PC-9 (cell line): ENCODE data around the gene SOX13.

Experiments used
- EZH2 ChIP-seq: fragments of 200-600 bp; sonication (generic); IDR thresholded peaks from 2 replicates; pipeline ENCODE4 v1.8.0; 2017; ENCODE audit warnings: antibody characterized with exemption, low read depth
- TF ChIP-seq, protein P1 (sequence below): fragments of 200-600 bp; sonication (generic); conservative IDR thresholded peaks from 2 replicates; pipeline ENCODE4 v1.6.1; 2017; ENCODE audit warnings: mixed run types, antibody characterized with exemption, mild to moderate bottlenecking, moderate library complexity

DNA sequence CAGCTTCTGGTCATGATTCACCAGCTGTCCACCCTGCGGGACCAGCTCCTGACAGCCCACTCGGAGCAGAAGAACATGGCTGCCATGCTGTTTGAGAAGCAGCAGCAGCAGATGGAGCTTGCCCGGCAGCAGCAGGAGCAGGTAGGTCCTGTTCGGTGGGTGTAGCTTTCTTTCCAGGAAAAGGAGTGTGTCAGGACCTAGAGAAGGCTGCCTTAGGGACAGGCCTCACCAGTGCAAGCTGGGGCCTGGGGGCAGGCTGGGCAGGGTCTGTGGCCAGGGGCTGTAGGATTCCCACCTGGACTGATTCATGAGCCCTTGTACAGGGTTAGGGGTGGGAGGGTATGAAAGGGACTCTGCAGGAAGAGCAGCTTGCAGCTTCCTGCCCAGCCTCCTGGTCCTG is 43.6 kb downstream of the SOX13 start:
- TF ChIP-seq, protein P1, sequence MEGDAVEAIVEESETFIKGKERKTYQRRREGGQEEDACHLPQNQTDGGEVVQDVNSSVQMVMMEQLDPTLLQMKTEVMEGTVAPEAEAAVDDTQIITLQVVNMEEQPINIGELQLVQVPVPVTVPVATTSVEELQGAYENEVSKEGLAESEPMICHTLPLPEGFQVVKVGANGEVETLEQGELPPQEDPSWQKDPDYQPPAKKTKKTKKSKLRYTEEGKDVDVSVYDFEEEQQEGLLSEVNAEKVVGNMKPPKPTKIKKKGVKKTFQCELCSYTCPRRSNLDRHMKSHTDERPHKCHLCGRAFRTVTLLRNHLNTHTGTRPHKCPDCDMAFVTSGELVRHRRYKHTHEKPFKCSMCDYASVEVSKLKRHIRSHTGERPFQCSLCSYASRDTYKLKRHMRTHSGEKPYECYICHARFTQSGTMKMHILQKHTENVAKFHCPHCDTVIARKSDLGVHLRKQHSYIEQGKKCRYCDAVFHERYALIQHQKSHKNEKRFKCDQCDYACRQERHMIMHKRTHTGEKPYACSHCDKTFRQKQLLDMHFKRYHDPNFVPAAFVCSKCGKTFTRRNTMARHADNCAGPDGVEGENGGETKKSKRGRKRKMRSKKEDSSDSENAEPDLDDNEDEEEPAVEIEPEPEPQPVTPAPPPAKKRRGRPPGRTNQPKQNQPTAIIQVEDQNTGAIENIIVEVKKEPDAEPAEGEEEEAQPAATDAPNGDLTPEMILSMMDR = no peak
- no peak for TF ChIP-seq EZH2
